HL-60 (cell line): ENCODE results near the gene PRIMA1.

ENCODE experiments used
- CTCF ChIP-seq: IDR thresholded peaks from one replicate; pipeline ENCODE4 v1.5.1; 2011; ENCODE audit warnings: low read length, control low read depth, inconsistent platforms; ENCODE audit not compliant: insufficient read depth
- GABPA ChIP-seq: IDR thresholded peaks from 2 replicates; pipeline ENCODE4 v1.6.1; 2012; ENCODE audit warnings: low read depth
- POLR2AphosphoS5 ChIP-seq: IDR thresholded peaks from 2 replicates; pipeline ENCODE4 v1.6.1; 2012; ENCODE audit warnings: low read depth

- TF ChIP-seq CTCF (no peak), GABPA (no peak), POLR2AphosphoS5 (no peak)
These were observed 73.7 kb downstream of the PRIMA1 start for GRCh38 chr14:93714605-93715004.
